ENCODE data around the gene FAM117A. TPM values are rescaled to one million over a fixed set of nuclear protein-coding genes. Genes with fewer than 3 reads are reported as not detected.
A peak's percentile ranks its signal among the peaks of the same experiment; 100 is the strongest.

The FAM117A gene
- total RNA-seq, 1 experiment from 2014 or later, result 14.9 TPM

DNA sequence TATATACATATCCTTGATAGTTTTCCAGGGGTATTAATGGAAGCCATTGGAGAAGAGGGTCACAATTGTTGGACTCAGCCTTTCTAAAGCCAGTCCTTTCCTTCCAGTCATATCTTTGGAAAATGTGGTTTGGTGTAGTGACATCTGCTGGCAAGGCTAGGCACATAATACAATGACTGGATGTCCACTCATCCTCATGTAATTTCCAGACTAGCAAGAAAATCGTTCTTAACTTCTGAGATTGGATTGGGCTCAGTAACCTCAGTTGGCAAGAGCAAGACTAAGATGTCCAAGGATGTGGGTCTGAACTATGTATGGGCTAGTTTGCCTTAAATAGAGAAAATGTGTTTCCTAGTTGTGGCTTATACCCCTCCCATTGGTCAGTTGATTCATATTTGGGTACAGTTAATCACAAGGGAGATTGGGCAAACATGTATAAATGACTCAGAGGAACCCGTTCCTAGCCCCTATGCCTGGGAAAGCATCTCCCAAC is 15.9 kb upstream of the FAM117A start:
- intact Hi-C loops (cut with micrococcal nuclease; ENCODE audit: unreplicated experiment), result loop anchor here (5.0 kb wide), 2 partner anchors 72 to 212 kb away; partner anchors contain the start of gene SLC35B1
- Mint-ChIP-seq H3K27ac (ENCODE audit: unreplicated experiment) (no peak overlapping the region), H3K27me3 (ENCODE audit: unreplicated experiment) (peaks cover 86% of the 10 kb centered on the region), H3K9me3 (ENCODE audit: low read depth, unreplicated experiment) (no peaks in the 10 kb centered on the region), H3K36me3 (ENCODE audit: insufficient read depth, unreplicated experiment) (no peaks in the 10 kb centered on the region), H3K4me3 (ENCODE audit: low read depth, unreplicated experiment) (no peak overlapping the region), H3K4me1 (ENCODE audit: low read depth, unreplicated experiment) (no peaks in the 10 kb centered on the region)
- DNase-seq, result peak; percentile 36
- CTCF ChIA-PET, result interaction anchor here (0.9 kb wide), 1 partner anchor 8 kb away, joined by 3 read pairs; no protein-coding TSS in a partner anchor
- TF ChIP-seq CTCF (IDR thresholded peaks at IDR 0.05; ENCODE audit: unreplicated experiment), result peak; percentile 52
- no TSS peak for BruUV-seq (replicated peaks)

DNA sequence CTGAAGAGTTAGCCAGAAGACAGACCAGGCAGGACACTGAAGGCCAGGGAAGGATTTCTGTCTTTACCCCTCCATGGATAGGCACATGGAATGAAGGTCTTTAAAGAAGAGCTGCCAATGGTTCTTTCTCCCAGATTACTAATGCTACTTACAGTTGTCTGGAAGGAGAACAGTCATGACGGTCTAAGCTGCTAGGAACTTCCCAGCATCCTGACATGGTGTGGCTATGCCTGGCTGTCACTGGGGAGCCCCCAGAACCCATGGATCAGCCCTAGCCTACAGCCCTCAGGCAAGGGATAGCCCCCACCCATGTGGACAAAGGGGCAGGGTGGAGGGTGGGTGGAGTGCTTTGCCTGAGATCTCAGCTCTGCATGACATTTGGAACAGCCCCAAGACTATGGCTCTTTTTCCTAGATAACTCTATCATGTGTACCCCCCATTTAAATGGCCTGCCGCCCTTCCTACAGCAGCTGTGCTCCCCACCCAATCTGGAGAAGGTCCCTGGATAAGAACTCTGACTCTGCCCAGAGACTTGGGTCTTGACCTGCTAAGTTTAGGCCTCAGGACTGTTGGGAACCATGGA is 15.3 kb upstream of the FAM117A start:
- no peaks in the 10 kb centered on the region for H3K36me3 Mint-ChIP-seq (ENCODE audit: insufficient read depth, unreplicated experiment)
- H3K27me3 Mint-ChIP-seq (ENCODE audit: unreplicated experiment), result peaks cover 86% of the 10 kb centered on the region
- H3K9me3 Mint-ChIP-seq (ENCODE audit: low read depth, unreplicated experiment), result no peaks in the 10 kb centered on the region
- H3K4me1 Mint-ChIP-seq (ENCODE audit: low read depth, unreplicated experiment), result no peaks in the 10 kb centered on the region
- intact Hi-C loops (cut with micrococcal nuclease; ENCODE audit: unreplicated experiment), result loop anchor here (5.0 kb wide), 2 partner anchors 72 to 212 kb away; partner anchors contain the start of gene SLC35B1
- BruUV-seq (replicated peaks), result no TSS peak
- TF ChIP-seq CTCF (IDR thresholded peaks at IDR 0.05; ENCODE audit: unreplicated experiment), result no peak
- H3K27ac Mint-ChIP-seq (ENCODE audit: unreplicated experiment), result no peak overlapping the region
- no peak overlapping the region for H3K4me3 Mint-ChIP-seq (ENCODE audit: low read depth, unreplicated experiment)
- CTCF ChIA-PET, result interaction anchor here (0.9 kb wide), 1 partner anchor 9 kb away, joined by 3 read pairs; no protein-coding TSS in a partner anchor
- no peak for DNase-seq

GRCh38 chr17:49777563-49777962 is 13.6 kb upstream of the FAM117A start:
- no peak for TF ChIP-seq CTCF (IDR thresholded peaks at IDR 0.05; ENCODE audit: unreplicated experiment)
- no peak overlapping the region for H3K4me3 Mint-ChIP-seq (ENCODE audit: low read depth, unreplicated experiment)
- H3K4me1 Mint-ChIP-seq (ENCODE audit: low read depth, unreplicated experiment), result no peaks in the 10 kb centered on the region
- no peaks in the 10 kb centered on the region for H3K9me3 Mint-ChIP-seq (ENCODE audit: low read depth, unreplicated experiment)
- peaks cover 84% of the 10 kb centered on the region for H3K27me3 Mint-ChIP-seq (ENCODE audit: unreplicated experiment)
- DNase-seq, result no peak
- no peaks in the 10 kb centered on the region for H3K36me3 Mint-ChIP-seq (ENCODE audit: insufficient read depth, unreplicated experiment)
- no peak overlapping the region for H3K27ac Mint-ChIP-seq (ENCODE audit: unreplicated experiment)
- CTCF ChIA-PET, result interaction anchor here (0.9 kb wide), 1 partner anchor 14 kb away, joined by 4 read pairs; the partner anchor contains the start of gene FAM117A
- no TSS peak for BruUV-seq (replicated peaks)
- intact Hi-C loops (cut with micrococcal nuclease; ENCODE audit: unreplicated experiment), result loop anchor here (5.0 kb wide), 2 partner anchors 70 to 210 kb away; partner anchors contain the start of gene SLC35B1

DNA sequence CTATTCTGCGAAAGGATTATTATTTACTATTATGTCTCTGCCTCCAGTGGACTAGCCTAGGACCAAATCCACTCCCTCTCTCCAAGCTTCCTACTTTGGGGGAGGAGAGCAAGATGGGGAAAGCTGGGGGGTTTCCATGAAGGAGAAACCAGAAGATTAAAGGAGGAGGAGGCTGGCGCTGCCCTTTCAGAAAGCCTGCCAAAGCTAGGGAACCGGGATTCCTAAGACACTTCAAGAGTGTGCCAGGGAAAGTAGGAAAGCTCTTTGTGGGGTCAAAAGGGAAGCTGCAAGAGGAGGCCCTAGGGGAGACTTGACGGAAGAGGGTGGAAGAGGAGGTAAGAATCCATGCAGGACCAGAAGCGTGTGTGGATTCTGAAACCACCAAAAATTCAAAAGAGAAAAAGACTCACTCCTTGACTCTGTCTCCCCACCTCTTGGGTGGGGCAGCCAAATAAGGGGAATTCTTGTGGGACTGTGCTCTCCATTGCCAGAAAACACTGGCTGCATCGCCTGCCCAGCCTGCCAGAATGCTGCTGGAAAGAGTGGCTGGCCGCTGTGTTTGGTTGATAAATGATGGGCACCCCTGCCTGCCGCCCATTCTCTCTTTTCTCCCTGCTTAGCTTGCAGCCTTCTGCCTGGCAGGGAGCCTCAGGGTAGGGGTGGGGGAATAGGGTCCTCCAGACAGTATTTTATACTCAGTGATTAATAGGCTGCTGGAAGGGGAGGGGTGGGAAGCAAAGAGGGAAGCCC is 12.8 kb upstream of the FAM117A start:
- DNase-seq, result no peak
- Mint-ChIP-seq H3K4me3 (ENCODE audit: low read depth, unreplicated experiment) (no peak overlapping the region), H3K27ac (ENCODE audit: unreplicated experiment) (no peak overlapping the region), H3K27me3 (ENCODE audit: unreplicated experiment) (peaks cover 89% of the 10 kb centered on the region), H3K36me3 (ENCODE audit: insufficient read depth, unreplicated experiment) (no peaks in the 10 kb centered on the region), H3K4me1 (ENCODE audit: low read depth, unreplicated experiment) (no peaks in the 10 kb centered on the region), H3K9me3 (ENCODE audit: low read depth, unreplicated experiment) (no peaks in the 10 kb centered on the region)
- TF ChIP-seq CTCF (IDR thresholded peaks at IDR 0.05; ENCODE audit: unreplicated experiment), result no peak
- BruUV-seq (replicated peaks), result no TSS peak
- intact Hi-C loops (cut with micrococcal nuclease; ENCODE audit: unreplicated experiment), result loop anchor here (5.0 kb wide), 2 partner anchors 69 to 209 kb away; partner anchors contain the start of gene SLC35B1
- CTCF ChIA-PET, result interaction anchor here (0.9 kb wide), 1 partner anchor 13 kb away, joined by 4 read pairs; the partner anchor contains the start of gene FAM117A

Data from Calu3 (cell line).